CD4-positive, alpha-beta T cell treated with Interleukin-15 for 1 hour (primary cell): ENCODE data around the gene CRTAP.
"Not testable (repeated sequence)": the region's sequence is repeated elsewhere in the genome, so short reads cannot be mapped to it uniquely, and the experiment has no call there.

ENCODE experiments used
- DNase-seq: peaks from one replicate; pipeline ENCODE4 v3.0.0-alpha.2; 2020

CRTAP gene

DNA sequence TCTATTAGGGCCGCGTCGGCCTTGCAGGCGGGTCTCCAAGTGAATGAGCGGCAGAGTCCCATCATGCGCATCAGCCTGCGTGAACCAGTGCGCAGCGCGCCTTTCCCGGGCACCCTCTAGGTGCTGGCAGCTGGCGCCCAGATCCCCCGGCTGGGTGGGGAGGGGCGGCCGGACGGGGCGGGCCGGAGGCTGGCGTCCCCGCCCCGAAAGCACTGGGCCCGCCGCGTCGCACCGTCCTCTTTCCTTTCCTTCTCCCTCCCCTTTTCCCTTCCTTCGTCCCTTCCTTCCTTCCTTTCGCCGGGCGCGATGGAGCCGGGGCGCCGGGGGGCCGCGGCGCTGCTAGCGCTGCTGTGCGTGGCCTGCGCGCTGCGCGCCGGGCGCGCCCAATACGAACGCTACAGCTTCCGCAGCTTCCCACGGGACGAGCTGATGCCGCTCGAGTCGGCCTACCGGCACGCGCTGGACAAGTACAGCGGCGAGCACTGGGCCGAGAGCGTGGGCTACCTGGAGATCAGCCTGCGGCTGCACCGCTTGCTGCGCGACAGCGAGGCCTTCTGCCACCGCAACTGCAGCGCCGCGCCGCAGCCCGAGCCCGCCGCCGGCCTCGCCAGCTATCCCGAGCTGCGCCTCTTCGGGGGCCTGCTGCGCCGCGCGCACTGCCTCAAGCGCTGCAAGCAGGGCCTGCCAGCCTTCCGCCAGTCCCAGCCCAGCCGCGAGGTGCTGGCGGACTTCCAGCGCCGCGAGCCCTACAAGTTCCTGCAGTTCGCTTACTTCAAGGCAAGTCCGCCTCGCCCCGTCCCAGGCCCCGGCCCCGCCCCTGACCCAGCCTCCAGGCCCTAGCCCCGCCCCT, at the start of gene CRTAP:
Gene CRTAP, plus strand, starts transcription at position 243 of the 850 bp plus-strand sequence. Its CDS starts 64 bp downstream, at position 307.
- DNase-seq: peak; percentile 91

DNA sequence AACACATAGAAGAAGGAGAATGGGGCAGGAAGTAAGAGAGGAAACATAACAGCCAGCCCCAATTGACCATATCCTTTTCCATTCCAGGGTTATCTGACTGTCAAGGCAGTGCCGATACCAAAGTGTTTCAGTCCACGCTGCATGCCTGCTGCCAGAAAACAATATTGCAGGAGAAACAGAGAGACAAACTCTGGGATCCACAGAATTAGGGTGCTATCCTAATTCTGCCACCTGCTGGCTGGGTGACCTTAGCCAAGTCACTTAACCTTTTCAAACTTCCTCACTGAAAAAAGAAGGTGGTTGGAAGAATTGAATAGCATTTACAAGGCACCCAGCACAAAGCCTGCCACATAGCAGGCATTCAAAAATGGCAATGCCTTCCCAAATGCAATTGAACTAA, 48.9 kb upstream of the CRTAP start:
- DNase-seq: no peak

DNA sequence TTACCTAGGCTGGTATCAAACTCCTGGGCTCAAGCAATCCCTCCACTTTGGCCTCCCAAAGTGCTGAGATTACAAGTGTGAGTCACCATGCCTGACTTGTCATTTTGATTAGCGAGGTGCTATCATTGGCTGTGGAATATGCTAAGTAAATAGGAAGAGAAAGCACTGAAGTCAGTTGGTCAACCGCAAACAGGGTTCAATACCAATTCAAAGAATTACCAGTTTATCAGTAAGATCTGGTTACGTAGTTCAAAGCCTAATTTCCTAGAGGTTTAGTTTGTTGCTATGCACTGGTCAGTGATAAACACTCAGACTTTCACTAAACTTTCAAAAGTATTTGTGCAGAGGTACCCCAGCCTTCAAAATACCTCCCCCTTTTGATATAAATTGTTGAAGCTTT, 46.3 kb upstream of the CRTAP start:
- no peak for DNase-seq

GRCh38 chr3:33069862-33070261, 44.0 kb upstream of the CRTAP start:
- not testable (repeated sequence) for DNase-seq

GRCh38 chr3:33071181-33071580, 42.6 kb upstream of the CRTAP start:
- no peak for DNase-seq

DNA sequence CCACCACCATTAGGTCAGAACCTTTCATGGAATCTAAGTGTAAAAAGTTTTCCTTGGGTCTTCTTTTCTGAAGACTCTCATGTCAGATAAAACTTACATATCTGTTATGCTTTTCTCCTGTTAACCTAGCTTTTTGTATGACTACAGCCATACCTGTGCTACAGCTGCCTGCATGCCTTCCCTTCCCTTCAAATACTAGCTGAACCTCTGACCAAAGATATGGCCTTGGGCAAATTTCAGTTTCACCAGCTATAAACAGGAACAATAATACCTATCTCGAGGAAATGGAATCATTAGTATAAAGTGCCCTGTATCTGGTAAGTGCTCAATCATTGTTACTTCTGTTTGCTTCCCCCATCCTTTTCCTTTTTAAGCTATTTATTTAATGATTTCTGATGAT, 41.9 kb upstream of the CRTAP start:
- no peak for DNase-seq

DNA sequence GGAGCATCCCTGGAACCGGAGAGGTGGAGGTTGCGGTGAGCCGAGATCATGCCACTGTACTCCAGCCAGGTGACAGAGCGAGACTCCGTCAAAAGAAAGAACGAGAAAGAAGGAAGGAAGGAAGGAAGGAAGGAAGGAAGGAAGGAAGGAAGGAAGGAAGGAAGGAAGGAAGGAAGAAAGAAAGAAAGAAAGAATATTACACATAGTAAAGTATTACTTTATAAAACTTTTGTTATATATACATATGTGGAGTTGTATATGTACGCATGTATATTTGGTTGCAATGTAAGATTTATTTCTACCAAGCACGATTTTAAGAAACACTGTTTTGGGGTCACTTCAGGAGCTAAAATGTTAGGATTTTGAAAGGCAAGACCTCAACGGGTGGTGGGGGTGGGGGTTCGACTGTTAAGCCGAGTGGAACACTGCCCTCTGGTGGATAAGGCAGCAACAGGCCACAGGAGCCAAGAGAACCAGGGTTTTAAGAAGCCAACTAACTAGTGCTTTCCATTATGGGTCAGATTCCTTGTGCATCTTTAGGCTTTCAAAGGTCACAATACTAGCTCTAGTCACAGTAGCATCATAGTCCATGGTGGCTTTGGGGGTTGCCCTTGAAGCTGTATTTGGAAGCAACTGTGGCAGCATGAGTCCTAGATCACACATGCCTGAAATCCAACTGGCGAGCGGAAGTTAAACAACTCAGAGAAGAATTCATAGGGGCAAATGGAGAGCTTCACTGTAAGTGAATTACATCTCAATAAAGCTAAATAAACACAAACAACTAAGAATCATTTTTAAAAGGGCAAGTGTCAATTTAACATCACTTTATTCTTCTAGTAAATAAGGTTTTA, 39.4 kb upstream of the CRTAP start:
- peak; percentile 61 for DNase-seq

DNA sequence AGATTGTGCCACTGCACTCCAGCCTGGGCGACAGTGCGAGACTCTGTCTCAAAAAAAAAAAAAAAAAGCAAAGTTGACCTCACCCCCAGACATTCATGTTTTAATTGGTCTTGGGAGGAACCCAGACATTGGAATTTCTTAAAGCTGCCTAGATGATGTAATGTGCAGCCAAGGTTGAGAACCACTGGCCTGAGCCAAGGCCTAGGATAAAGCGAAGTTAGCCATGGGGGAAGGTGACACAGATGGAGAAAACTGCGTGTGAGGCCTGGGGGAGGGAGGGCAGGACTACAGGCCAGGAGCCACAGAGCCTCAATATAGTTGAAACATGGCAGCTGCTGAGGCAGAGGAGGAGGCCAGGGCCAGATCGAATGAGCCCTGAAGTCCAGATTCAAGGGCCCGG, 37.8 kb upstream of the CRTAP start:
- DNase-seq: no peak

- DNase-seq: no peak
These were observed 36.9 kb upstream of the CRTAP start for GRCh38 chr3:33076952-33077351.

GRCh38 chr3:33077976-33078375, 35.8 kb upstream of the CRTAP start:
- no peak for DNase-seq

DNA sequence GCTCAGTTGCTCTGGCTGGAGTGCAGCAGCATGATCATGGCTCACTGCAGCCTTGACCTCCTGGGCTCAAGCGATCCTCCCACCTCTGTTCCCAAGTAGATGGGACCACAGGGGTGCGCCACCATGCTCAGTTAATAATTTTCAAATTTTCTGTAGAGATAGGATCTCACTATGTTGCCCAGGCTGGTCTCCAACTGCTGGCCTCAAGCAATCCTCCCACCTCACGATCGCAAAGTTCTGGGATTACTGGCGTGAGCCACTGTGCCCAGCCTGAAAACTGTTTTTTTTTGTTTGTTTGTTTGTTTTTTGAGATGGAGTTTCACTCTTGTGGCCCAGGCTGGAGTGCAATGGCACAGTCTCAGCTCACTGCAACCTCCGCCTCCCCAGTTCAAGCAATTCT, 34.0 kb upstream of the CRTAP start:
- DNase-seq: not testable (repeated sequence)

- no peak for DNase-seq
These were observed 32.0 kb upstream of the CRTAP start for GRCh38 chr3:33081812-33082211.

- no peak for DNase-seq
These were observed 29.9 kb upstream of the CRTAP start for GRCh38 chr3:33083958-33084357.

DNA sequence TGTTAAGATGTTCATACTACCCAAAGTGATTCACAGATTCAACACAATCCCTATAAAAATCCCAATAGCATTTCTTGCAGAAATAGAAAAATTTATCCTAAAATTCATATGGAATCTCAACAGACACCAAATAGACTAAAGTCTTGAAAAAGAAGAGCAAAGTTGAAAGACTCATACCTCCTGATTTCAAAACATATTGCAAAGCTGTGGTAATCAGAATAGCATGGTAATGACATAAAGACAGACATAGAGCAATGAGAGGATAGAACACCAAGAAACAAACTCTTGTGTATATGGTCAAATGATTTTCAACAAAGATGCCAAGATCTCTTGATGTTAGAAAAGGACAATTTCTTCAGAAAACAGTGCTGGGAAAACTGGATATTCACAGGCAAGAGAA, 25.1 kb upstream of the CRTAP start:
- no peak for DNase-seq

DNA sequence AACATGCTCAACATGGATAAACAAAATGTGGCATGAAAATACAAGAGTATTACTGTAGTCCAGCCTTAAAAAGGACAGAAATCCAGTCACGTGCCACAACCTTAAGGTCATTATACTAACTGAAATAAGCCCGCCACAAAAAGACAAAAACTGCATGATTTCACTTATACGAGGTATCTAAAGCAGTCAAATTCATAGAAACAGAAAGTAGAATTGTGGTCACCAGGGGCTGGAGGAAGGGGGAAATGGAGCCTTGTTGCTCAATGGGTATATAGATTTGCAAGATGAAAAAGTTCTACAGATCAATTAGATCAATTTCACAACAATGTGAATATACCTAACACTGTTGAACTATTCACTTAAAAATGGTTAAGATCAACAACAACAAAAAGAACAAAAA, 24.3 kb upstream of the CRTAP start:
- DNase-seq: no peak

GRCh38 chr3:33091746-33092145, 22.1 kb upstream of the CRTAP start:
- no peak for DNase-seq

GRCh38 chr3:33092496-33093254, 21.1 kb upstream of the CRTAP start:
- DNase-seq: no peak

- DNase-seq: no peak
These were observed 20.0 kb upstream of the CRTAP start for GRCh38 chr3:33093847-33094246.

- no peak for DNase-seq
These were observed 18.4 kb upstream of the CRTAP start for GRCh38 chr3:33095436-33095835.

DNA sequence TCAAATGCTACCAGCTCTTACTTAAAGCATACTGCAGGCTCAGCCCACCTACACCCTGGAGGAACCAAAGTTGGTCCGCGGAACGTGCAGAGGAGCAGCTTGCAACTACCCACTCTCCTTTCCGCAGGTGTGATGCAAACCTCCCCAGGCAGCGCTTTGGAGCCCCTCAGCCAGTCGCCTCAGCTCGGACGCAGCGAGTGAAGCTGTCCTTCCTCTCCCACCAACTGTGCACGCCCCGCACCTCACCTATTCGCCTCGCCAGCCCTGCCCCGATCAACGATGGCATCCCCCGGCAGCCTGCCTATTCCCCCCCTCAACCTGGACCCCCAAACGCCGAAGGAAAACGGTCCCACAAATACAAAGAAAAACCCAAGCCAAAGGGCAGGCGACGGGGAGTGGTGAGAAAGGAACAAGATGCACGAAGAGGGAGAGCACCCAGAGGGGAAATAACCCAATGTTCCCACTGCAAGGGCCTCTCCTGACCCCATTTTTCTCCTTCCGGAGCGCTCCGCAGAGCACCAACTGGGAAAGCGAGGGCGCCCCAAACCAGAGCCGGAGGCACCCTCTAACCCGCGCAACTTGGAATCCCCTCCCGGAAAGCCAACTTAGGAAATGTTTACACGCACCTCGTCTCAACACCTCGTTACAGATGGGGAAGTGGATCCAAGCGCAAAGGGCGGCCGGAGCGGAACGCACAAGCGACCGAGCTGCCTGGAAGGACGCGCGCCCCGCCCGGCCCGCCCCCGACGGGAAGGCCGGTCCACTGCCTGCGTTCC, 17.5 kb upstream of the CRTAP start:
- DNase-seq: peak; percentile 52

GRCh38 chr3:33099109-33099645, 14.6 kb upstream of the CRTAP start:
- DNase-seq: no peak

DNA sequence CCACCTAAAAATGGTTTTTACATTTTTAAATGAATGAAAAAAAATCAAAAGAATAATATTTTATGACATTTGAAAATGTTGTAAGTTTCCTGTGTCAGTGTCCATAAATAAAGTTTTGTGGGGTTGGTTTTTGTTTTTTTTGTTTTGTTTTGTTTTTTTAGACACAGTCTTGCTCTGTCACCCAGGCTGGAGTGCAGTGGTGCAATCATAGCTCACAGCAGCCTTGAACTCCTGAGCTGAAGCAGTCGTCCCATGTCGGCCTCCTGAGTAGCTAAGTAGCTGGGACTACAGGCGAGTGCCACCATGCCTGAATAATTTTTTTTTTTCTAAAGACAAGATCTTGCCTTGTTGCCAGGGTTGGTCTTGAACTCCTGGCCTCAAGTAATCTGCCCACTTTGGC, 14.1 kb upstream of the CRTAP start:
- no peak for DNase-seq
